ENCODE results near the gene PSMB3.
A peak's percentile ranks its signal among the peaks of the same experiment; 100 is the strongest.

The PSMB3 gene

DNA sequence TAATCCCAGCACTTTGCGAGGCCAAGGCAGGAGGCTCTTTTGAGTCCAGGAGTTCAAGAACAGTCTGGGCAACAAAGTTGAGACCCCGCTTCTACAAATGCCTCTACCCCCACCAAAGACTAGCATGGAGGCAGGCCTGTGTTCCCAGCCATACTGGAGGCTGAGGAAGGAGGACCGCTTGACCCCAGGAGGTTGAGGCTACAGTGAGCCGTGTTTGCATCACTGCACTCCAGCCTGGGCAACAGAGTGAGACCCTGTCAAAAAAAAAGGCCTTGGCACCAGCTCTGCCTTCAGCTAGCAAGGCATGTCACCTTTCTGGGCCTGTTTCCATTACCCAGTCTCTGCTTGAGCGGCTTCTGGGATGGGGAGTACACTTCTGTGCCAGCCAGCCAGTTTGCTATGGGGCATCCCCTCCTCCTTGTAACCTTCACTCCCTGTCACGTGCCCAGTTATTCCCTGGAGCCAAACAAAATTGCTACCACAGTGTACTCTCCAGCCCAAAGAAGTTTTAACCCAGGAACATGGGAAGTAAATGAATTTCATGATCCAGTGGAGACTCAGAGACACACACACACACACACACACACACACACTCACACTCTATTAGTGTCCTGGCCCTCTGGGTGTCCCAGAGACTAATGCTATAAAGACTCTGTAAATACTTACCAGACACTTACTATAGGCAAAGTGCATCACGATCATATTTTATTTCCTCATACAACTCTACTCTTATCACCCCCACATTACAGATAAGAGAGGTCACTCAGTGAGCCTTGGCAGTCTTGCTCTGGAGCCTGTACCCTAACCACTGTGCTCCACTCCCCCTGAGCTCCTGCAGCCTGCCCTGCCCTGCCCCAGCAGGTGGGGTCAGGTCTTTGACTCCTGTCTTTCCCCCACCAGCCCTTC lies 19.9 kb upstream of the PSMB3 start:
- H3K27me3 Mint-ChIP-seq (ENCODE audit: low read depth), result no peaks in the 10 kb centered on the region
- peak overlapping the region; percentile 54 to 94 (median 91) for H3K4me3 Mint-ChIP-seq
- peak overlapping the region; percentile 39 to 84 (median 71) for H3K27ac Mint-ChIP-seq
- TF ChIP-seq, protein P1, sequence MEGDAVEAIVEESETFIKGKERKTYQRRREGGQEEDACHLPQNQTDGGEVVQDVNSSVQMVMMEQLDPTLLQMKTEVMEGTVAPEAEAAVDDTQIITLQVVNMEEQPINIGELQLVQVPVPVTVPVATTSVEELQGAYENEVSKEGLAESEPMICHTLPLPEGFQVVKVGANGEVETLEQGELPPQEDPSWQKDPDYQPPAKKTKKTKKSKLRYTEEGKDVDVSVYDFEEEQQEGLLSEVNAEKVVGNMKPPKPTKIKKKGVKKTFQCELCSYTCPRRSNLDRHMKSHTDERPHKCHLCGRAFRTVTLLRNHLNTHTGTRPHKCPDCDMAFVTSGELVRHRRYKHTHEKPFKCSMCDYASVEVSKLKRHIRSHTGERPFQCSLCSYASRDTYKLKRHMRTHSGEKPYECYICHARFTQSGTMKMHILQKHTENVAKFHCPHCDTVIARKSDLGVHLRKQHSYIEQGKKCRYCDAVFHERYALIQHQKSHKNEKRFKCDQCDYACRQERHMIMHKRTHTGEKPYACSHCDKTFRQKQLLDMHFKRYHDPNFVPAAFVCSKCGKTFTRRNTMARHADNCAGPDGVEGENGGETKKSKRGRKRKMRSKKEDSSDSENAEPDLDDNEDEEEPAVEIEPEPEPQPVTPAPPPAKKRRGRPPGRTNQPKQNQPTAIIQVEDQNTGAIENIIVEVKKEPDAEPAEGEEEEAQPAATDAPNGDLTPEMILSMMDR (IDR thresholded peaks at IDR 0.05; ENCODE audit: unreplicated experiment in 3 of 3), result no peak
- no peaks in the 10 kb centered on the region for H3K9me3 Mint-ChIP-seq
- peaks cover 64% of the 10 kb centered on the region for H3K4me1 Mint-ChIP-seq
- H3K36me3 Mint-ChIP-seq (ENCODE audit: low read depth), result peaks cover 34% of the 10 kb centered on the region

DNA sequence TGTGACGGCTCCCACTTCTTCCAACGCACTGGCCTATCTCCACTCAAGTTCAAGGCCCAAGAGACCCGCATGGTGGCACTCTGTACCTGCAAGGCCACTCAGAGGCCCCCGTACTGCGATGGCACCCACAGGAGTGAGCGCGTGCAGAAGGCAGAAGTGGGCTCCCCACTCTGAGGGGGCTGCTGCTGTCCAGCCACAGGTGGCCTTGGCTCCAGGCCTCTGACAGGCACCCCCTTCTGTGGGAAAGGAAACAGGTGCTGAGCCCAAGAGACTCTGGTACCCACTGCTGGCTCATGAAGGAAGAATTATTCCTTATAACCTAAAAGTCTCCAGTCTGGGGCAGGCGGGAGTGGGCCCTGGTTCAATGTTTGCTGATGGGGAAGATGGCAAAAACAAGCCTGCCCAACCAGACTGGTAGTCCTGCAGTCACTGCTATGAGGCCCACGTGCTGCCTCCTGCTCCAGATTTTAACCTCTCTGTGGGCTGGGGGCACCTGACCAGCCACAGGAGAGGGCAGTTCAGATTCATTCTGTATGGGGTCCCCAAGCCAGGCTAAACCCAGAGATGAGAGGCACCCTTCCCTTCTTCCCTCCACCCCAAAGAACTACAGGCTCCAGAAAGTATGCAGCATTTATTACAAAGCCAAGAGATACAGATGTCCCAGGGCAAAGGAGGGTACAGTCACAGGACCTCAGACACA lies 19.1 kb upstream of the PSMB3 start:
- Mint-ChIP-seq H3K4me3 (no peak overlapping the region), H3K9me3 (no peaks in the 10 kb centered on the region), H3K27ac (peak overlapping the region in 2 of 3 experiments; percentile 50 to 73), H3K36me3 (ENCODE audit: low read depth) (peaks cover 33% of the 10 kb centered on the region), H3K27me3 (ENCODE audit: low read depth) (no peaks in the 10 kb centered on the region), H3K4me1 (peaks cover 57% of the 10 kb centered on the region)
- TF ChIP-seq, protein P1 (IDR thresholded peaks at IDR 0.05; ENCODE audit: unreplicated experiment in 3 of 3), result peak in 1 of 3 experiments; percentile 14

DNA sequence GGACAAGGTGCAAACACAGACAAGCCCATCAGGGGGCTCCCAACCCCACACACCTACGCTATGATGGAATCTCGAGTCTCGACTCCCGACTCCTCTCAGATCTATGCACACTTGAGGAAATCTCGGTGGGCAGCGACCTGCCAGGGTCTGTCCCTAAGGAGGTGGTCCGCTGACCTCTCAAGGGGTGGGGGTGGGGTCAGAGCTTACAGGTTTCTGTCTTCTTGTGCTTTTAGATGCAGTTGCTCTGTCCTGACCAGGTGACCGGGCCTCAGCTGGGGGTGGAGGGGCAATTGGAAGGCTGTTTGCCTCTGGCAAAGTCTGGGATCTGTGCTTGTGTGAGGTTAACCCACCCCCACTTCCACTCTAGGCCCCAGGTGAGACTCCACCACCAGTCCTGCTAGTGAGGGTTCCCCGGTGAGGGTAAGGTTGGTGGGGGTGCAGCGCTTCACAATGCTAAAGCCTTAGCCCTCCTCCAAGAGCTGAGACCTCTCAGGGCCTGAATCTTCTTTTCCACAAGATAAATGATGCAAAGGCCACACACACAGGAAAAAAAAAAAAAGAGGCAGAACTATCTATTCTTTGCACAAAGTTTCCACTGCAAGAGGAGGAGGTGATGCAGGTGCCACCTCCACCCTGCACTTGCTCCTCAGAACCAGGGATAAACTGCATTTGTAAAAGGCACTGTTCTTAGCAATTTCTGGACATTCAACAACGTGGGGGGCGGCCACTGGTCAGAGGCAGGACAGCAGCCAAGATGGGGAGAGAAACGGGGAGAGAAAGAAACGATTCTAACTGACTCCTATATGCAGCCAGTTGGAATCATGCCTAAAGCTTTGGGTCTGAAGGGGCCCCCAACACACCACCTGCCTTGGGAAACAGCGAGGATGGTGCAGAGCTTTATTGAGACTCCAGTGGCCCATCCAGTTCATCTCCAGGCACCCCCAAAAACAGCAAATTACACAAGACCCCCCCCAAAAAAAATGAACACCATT lies 18.3 kb upstream of the PSMB3 start:
- Mint-ChIP-seq H3K27ac (peak overlapping the region; percentile 38 to 73 (median 50)), H3K27me3 (ENCODE audit: low read depth) (no peaks in the 10 kb centered on the region), H3K4me1 (peaks cover 54% of the 10 kb centered on the region), H3K9me3 (no peaks in the 10 kb centered on the region), H3K36me3 (ENCODE audit: low read depth) (peaks cover 38% of the 10 kb centered on the region), H3K4me3 (peak overlapping the region in 1 of 3 experiments; percentile 22)
- TF ChIP-seq, protein P1 (IDR thresholded peaks at IDR 0.05; ENCODE audit: unreplicated experiment in 3 of 3), result peak in 1 of 3 experiments; percentile 23

DNA sequence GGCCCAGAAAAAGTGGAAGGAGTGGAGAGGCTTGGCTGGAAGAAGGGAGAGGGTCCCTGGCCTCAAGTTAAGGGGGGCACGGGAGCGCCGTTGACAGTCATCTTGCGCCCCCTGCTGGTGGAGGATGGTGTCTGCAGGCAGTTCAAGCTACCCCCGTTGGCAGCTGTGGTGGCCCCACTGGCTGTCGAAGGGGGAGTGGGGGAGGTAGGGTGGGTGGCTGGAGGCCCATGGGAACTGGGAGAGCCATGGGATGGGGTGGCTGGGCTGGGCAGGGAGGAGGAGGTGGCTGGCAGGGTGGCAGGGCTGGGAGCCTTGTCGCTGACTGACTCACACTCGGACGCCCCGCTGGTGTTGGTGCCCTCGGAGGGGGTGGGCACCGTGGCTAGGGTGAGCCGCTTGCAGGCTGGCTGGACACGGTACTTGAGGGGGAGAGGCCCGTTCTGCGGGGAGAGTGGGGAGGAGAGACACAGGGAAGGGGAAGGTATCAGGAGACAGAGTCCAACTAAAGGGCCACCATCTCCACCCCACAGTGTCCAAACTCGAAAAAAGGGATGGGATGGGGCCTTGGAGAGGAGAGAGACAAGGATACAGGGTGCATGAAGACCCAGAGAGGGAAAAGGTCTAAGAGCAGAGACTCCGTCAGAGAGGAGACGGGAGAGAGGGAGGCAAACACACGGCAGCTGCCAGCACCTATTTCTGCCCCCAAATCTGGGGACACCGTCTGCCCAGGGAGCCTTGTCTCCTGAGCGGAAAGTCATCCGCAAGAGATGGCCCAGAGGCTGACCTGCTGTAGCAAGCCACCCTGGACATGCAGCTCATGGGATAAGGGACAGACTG lies 17.2 kb upstream of the PSMB3 start:
- TF ChIP-seq, protein P1 (IDR thresholded peaks at IDR 0.05; ENCODE audit: unreplicated experiment in 3 of 3), result peak; percentile 79 to 85 (median 83)
- Mint-ChIP-seq H3K27me3 (ENCODE audit: low read depth) (no peaks in the 10 kb centered on the region), H3K27ac (peak overlapping the region in 1 of 3 experiments; percentile 73), H3K4me3 (peak overlapping the region in 1 of 3 experiments; percentile 20), H3K36me3 (ENCODE audit: low read depth) (peaks cover 38% of the 10 kb centered on the region), H3K9me3 (no peaks in the 10 kb centered on the region), H3K4me1 (peaks cover 50% of the 10 kb centered on the region)
